Measurements from ENCODE around the gene RELB.
A peak's percentile ranks its signal among the peaks of the same experiment; 100 is the strongest.

The RELB gene

GRCh38 chr19:45001087-45001739 lies at the start of gene RELB:
RELB (plus strand) TSS chr19:45001464; CDS start chr19:45001580, 116 bp downstream.
- Histone ChIP-seq H3K36me3 (peaks cover 10% of the 10 kb centered on the region; the same call in 1 of the 2 replicates), H3K9ac (peak within 1 kb of the TSS; percentile 82), H3K4me1 (peaks cover 15% of the 10 kb centered on the region), H3K4me3 (peak within 1 kb of the TSS; percentile 80), H3K9me3 (no peaks in the 10 kb centered on the region), H3K27me3 (no peaks in the 10 kb centered on the region), H3K27ac (peak within 1 kb of the TSS; percentile 87), H4K20me1 (peaks cover 8% of the 10 kb centered on the region; the same call in 1 of the 2 replicates), H3K4me2 (peak within 1 kb of the TSS; percentile 87)
- TF ChIP-seq Cebpa-rat (IDR thresholded peaks at IDR 0.05) = no peak

GRCh38 chr19:44954278-44954648 lies 47.0 kb upstream of the RELB start:
- Histone ChIP-seq H3K4me2 (peak overlapping the region; percentile 95), H4K20me1 (peaks cover 40% of the 10 kb centered on the region), H3K9ac (peak overlapping the region; percentile 96), H3K4me1 (peaks cover 48% of the 10 kb centered on the region), H3K4me3 (peak overlapping the region; percentile 92), H3K36me3 (peaks cover 15% of the 10 kb centered on the region; the same call in 1 of the 2 replicates), H3K9me3 (no peaks in the 10 kb centered on the region), H3K27me3 (no peaks in the 10 kb centered on the region), H3K27ac (peak overlapping the region; percentile 97)
- TF ChIP-seq Cebpa-rat (IDR thresholded peaks at IDR 0.05) = no peak

- no peak for TF ChIP-seq Cebpa-rat (IDR thresholded peaks at IDR 0.05)
- peak within 1 kb of the TSS; percentile 96 for H3K9ac ChIP-seq
- no peaks in the 10 kb centered on the region for H3K9me3 ChIP-seq
- peak within 1 kb of the TSS; percentile 97 for H3K27ac ChIP-seq
- H3K4me2 ChIP-seq = peak within 1 kb of the TSS; percentile 95
- H3K36me3 ChIP-seq = peaks cover 21% of the 10 kb centered on the region
- peaks cover 43% of the 10 kb centered on the region for H3K4me1 ChIP-seq
- H3K4me3 ChIP-seq = peak within 1 kb of the TSS; percentile 92
- H3K27me3 ChIP-seq = no peaks in the 10 kb centered on the region
- H4K20me1 ChIP-seq = peaks cover 46% of the 10 kb centered on the region
These were observed 46.4 kb upstream of the RELB start, which contains the start of gene CLPTM1 for GRCh38 chr19:44954649-44955504. CLPTM1 (plus strand) TSS chr19:44955380; CDS start chr19:44955396, 16 bp downstream.

GRCh38 chr19:44955505-44956439 lies 45.5 kb upstream of the RELB start:
- Histone ChIP-seq H3K36me3 (peaks cover 26% of the 10 kb centered on the region), H3K4me1 (peaks cover 52% of the 10 kb centered on the region), H3K27ac (peak overlapping the region; percentile 97), H3K9me3 (no peaks in the 10 kb centered on the region), H3K4me2 (peak overlapping the region; percentile 89), H3K27me3 (no peaks in the 10 kb centered on the region), H4K20me1 (peaks cover 55% of the 10 kb centered on the region), H3K9ac (peak overlapping the region; percentile 96), H3K4me3 (peak overlapping the region; percentile 92)
- TF ChIP-seq Cebpa-rat (IDR thresholded peaks at IDR 0.05) = no peak

GRCh38 chr19:44957526-44957925 lies 43.7 kb upstream of the RELB start:
- H3K9me3 ChIP-seq = no peaks in the 10 kb centered on the region
- no peak for TF ChIP-seq Cebpa-rat (IDR thresholded peaks at IDR 0.05)
- H3K9ac ChIP-seq = peak overlapping the region; percentile 96
- H4K20me1 ChIP-seq = peaks cover 72% of the 10 kb centered on the region
- H3K4me2 ChIP-seq = peak overlapping the region; percentile 89
- no peak overlapping the region for H3K4me3 ChIP-seq
- H3K36me3 ChIP-seq = peaks cover 43% of the 10 kb centered on the region
- H3K27ac ChIP-seq = peak overlapping the region; percentile 22; the same call in 1 of the 2 replicates
- H3K27me3 ChIP-seq = no peaks in the 10 kb centered on the region
- peaks cover 62% of the 10 kb centered on the region for H3K4me1 ChIP-seq

- H3K4me1 ChIP-seq = peaks cover 62% of the 10 kb centered on the region
These were observed 43.2 kb upstream of the RELB start for GRCh38 chr19:44958090-44958489.

GRCh38 chr19:44959691-44960090 lies 41.6 kb upstream of the RELB start:
- Histone ChIP-seq H4K20me1 (peaks cover 81% of the 10 kb centered on the region), H3K27ac (no peak overlapping the region), H3K4me2 (no peak overlapping the region), H3K9ac (peak overlapping the region; percentile 67), H3K36me3 (peaks cover 64% of the 10 kb centered on the region), H3K4me3 (no peak overlapping the region), H3K4me1 (peaks cover 51% of the 10 kb centered on the region), H3K9me3 (no peaks in the 10 kb centered on the region), H3K27me3 (no peaks in the 10 kb centered on the region)
- no peak for TF ChIP-seq Cebpa-rat (IDR thresholded peaks at IDR 0.05)

More at GRCh38 chr19:44958090-44958489, 43.2 kb upstream of the RELB start:
- no peaks in the 10 kb centered on the region for H3K27me3 ChIP-seq
- peak overlapping the region; percentile 89 for H3K4me2 ChIP-seq
- no peaks in the 10 kb centered on the region for H3K9me3 ChIP-seq
- peak overlapping the region; percentile 96; the same call in 1 of the 2 replicates for H3K9ac ChIP-seq
- peaks cover 49% of the 10 kb centered on the region for H3K36me3 ChIP-seq
- H4K20me1 ChIP-seq = peaks cover 74% of the 10 kb centered on the region
- peak overlapping the region; percentile 22; the same call in 1 of the 2 replicates for H3K27ac ChIP-seq
- no peak for TF ChIP-seq Cebpa-rat (IDR thresholded peaks at IDR 0.05)
- H3K4me3 ChIP-seq = no peak overlapping the region

- Histone ChIP-seq H3K4me3 (no peak overlapping the region), H3K27me3 (no peaks in the 10 kb centered on the region), H3K27ac (peak overlapping the region; percentile 53), H3K4me1 (peaks cover 46% of the 10 kb centered on the region), H3K36me3 (peaks cover 78% of the 10 kb centered on the region), H3K9me3 (no peaks in the 10 kb centered on the region), H3K4me2 (peak overlapping the region; percentile 45; the same call in 1 of the 2 replicates), H3K9ac (peak overlapping the region; percentile 67), H4K20me1 (peaks cover 74% of the 10 kb centered on the region)
- no peak for TF ChIP-seq Cebpa-rat (IDR thresholded peaks at IDR 0.05)
These were observed 40.1 kb upstream of the RELB start for GRCh38 chr19:44960906-44961728.
